ENCODE data around the gene C4orf33.

Gene C4orf33

DNA sequence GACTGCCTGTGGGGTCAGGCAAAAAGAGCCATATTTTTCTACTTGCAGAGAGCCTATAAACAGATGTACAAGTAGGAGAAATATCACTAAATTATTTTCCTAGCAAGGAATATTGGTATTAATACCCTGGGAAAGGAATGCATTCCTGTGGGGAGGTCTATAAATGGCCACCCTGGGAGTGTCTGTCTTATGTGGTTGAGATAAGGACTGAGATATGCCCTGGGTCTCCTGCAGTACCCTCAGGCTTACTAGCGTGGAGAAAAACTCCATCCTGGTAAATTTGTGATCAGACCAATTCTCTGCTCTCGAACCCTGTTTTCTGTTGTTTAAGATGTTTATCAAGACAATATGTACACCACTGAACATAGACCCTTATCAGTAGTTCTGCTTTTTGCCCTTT, 35.4 kb downstream of the C4orf33 start:
- ATAC-seq, result no peak

DNA sequence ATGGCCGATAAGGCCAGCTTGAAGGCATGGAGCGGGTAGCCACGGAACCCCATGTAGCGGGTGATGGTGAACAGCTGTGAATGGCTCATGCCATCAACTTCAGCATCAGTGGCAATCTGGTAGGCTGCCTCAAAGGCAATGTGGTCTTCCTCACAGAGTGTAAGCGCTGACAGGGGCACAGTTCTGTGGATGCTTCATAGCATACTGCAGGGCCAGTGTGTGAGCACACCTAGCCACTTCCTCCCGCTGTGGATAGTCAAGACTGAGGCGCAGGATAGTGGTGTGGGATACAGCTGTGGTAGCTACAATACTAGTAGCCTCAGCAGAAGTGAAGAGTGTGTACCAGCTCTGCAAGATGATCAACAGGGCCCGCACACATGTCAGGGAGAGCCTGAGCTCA, 40.5 kb downstream of the C4orf33 start:
- no peak for ATAC-seq

DNA sequence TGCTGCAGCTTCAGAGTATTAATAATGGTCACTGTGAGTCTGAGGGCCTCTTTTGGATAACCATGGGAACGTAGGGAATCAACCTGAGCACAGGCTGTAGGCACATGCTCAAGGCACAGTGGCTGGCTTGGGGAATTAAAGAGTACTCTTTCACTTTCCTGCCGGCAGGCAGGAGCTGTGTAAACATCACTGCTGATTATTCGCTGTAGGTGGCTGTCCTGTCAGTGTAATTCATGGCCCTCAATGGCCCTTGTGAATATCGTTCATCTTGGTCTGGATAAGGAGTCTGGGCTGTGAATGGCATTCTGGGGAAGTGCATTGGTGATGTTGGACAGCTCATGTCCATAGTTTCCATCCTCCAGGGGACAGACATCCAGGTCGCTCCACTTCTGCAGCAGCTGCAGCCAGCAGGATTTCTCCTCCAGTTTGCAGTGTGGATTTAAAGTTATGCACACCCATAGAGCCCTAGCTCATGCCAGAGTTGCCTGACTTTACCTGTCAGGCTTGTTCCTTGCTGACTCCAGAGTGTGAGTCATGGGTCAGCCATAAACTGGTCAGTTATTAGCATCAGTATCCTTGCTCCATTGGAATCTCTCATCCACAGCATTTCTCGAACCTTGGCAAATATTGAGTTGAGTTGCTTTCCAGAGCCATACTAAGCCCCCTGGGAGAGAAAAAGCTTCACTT, 43.0 kb downstream of the C4orf33 start:
- no peak for ATAC-seq

DNA sequence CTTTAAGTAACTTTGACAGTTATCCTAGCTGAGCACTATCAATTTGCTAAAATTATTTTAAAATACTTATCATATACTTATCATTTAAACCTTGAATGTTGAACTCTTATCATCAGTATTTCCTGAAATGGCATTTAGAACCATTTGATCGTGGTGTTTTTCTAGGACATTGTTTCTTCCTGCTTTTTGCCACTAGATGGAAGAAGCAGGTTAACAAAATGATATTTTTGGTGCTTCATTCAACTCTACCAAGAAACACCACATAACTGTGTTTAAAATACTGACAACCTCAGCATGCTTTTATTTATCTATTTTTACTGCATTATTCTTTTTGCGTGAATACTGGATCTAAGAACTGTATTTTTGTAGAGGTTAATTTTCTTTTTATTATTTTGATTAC, 44.6 kb downstream of the C4orf33 start:
- no peak for ATAC-seq

DNA sequence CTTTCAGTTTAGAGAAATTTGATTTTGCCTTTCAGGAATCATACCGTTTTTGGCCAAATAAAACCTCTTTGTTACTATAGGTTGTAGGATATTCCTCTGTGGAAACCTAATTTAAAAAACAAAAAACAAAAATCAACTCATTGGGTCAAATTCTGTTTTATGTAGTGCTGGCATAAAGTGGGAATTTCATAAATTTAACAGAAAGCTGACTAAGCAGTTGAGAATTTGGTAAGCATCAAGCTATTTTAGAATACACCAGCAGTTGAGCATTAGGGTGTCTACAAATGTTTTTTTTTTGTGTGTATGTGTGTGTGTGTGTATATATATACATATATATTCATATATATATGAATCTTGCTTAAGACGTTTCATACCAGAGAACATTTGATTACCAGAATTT, 47.4 kb downstream of the C4orf33 start:
- ATAC-seq, result no peak

DNA sequence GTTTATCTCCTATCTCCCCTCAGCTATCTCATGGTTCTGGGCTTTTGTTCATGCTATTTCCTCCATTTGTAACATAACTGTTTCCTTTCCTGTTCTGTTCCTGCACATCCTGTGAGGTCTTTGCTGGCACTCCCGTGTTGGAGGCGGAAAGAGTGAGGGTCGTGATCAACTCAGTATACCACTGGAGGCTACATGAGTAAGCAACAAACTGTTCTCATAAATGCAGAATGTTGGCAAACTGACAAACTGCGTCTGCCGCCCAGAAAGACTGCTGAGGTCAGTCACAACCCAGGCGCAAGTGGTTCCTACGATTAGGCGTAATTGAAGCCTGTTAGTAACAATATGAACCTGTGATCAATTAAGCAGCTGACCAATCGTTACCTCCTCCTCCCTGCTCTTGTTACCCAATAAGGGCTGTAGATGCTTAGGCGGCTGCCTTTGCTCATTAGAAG, 48.8 kb downstream of the C4orf33 start:
- ATAC-seq, result no peak

DNA sequence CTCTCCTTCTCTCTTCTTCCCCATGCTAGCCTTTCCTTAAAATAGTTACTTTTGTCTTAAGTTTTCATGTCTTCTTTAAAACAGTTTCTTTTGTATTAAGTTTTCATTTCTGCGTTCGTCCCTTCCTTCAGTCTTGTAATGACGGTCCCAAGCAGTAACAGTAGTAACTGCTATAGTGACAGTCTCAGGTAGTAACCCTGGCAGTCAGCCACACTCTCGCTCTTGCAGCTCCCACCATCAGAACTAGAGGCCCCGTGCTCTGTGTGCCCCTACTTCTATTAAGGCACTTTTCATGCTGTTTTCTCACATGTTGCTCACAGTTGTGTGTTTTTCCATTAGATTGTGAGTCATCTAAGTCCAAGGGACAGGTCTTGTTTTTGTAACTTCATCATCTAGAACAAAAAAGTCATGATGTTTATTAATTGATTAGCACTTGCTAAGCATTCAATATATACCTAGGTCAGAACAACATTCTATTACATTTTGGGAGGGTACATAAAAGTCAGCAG, 49.3 kb downstream of the C4orf33 start:
- no peak for ATAC-seq

DNA sequence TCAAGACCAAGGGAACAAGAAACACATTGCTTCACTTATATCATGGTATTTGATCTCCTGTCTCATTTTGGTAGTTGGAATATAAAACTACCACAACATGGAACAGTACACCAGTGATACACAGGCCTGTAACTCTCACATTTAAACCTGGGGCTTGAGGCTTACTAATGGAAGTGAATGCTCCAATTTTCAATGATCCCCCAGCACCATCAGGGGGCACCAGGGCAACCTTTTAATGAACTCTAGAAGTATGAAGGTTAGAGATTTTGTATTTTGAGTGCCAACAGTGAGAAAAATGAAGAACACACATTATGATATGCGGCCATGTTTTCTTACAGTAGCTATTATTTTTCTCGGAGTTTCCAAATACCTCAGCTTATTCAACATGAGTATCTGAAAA, 50.7 kb downstream of the C4orf33 start:
- no peak for ATAC-seq

DNA sequence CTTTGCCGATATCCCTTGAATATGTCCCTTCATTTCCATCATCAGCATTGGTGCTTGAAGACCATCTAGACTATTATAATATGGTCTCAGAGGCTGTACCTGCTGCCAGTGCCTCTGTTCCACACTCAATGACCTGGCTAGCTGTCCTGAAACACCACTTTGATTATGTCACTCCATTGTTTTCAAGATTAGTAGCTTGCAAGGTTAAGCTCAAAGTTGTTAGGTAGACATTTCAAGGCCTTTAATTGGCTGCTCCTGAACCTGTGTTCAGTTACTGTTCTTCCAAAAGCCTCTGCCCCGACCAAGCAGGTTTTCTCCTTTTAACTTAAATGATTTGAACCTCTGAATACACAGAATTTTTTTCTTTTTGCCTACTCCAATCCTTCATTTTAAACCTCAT, 52.9 kb downstream of the C4orf33 start:
- ATAC-seq, result no peak

DNA sequence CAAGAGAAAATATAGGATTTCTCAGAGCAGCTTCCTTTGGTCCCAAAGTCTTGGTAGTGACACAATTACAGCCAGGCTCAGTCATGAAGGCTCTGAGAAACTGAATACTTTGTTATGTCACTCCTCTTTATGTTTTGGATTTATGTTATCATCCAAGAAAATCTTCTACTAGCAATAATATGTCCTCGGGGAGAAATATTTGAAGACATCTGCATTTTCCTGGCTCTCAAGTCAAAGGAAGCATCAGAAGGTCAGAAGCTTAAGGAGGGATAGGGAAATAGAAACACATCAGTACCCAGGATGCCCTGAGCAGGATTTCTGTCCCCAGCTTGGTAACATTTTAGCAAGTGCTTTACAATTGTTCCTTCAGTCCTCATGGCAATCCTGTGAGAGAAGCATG, 54.0 kb downstream of the C4orf33 start:
- ATAC-seq, result no peak

DNA sequence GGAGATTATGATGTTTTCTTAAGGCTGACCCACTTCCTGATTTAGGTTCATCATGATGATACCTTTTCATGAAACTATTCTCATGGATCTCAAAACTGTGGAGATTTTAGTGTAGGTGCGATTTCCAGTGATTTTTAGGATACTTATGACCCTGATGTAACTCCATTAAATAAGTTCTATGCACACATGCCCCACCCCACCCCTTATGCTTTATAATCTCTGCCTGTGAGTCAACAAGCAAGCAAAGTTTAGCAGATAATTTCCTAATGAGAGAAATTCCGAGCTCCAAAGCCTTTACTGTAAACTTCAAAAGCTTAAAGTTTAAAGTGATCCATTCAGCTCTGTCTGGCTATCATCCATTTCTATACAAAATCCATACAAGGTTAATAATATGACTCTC, 56.4 kb downstream of the C4orf33 start:
- no peak for ATAC-seq

DNA sequence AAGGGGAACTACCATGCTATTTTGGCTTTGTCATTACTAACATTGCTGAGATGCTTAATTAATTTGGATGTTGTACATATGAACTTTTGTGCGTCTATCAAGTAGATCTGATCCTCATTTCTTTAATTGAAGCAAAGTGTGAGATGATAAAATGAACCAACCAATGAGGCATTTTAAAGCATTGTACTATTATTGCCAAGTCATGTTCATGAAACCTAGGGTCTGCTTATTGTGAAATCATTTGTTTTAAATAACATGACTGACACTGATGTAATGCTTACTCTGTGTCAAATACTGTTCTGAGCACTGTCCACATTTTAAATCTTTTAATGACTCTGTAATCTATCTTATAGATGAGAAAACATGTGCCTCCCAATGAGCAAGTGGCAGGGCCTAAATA, 57.7 kb downstream of the C4orf33 start:
- no peak for ATAC-seq

DNA sequence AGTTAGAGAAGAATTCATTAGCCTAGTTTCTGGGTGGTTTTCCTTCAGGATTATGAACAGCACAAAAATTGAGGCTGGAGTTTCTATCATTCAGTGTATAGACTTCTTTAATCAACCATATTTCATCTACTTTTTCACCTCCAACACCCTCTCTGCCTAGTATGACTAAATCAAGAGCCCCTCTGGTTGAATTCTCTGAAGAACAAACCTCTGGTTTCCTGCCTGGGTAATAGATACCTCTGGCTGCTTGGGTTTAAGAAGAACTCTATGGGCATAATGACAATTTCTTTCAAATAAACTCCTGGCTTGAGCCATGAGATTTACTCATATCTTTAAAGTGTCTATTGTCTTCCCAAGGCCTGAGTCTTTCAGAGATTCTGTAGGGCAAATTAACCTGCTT, 66.5 kb downstream of the C4orf33 start:
- no peak for ATAC-seq

DNA sequence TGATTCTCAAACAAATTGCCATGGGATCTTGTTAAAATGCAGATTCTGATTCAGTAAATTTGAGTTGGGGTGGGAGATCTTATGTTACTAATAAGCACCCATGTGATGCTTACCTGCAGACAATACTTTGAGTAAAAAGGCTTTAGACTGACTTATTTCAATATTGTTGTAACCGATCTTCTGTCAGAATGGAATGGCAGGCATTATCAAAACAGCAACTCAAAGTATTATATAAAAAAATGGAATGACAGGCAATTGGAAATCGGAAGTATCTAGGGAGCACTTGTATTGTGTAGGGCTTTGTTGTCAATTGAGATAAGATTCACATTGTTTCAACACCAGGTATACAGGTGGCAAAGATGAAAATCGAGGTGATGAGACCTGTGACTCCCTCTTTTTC, 67.5 kb downstream of the C4orf33 start:
- ATAC-seq, result no peak

DNA sequence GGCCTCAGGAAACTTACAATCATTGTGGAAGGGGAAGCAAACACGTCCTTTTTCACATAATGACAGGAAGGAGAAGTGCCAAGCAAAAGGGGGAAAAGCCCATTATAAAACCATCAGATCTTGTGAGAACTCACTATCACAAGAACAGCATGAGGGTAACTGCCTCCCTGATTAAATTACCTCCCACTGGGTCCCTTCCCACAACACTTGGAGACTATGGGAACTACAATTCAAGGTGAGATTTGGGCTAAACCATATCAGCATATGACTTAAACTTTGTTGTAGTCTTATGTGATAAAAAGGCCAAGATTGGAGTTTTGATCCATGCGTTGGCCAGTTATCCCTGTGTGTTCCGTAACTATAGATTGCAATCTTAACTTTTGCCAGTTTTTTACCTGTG, 68.3 kb downstream of the C4orf33 start:
- ATAC-seq, result no peak

All from activated CD4-positive, CD25-positive, alpha-beta regulatory T cell treated with anti-CD3 and anti-CD28 coated beads, Interleukin-2, amount 50 U/mL, for 24 hours (primary cell).